Endothelial cell of umbilical vein (primary cell): Measurements from ENCODE around the gene ASAP2. TPM values are rescaled to one million over a fixed set of nuclear protein-coding genes. Genes with fewer than 3 reads are reported as not detected.

Source experiments
- BruUV-seq: library from RNA; stranded (reverse); fragments of 400-500 nt; replicated peaks from 2 replicates; lab custom pipeline; 2021; lab: Mats Ljungman, UMichigan
- CTCF ChIA-PET: fragments of 300-600, 350-600 bp; sonication (Branson Sonifier 250); formaldehyde crosslinking; loops from one replicate; lab custom pipeline; 2021; ENCODE audit warnings: antibody characterized with exemption, inconsistent platforms; lab: Charles Lee
- POLR2A ChIA-PET: fragments of 300-600, 350-600 bp; sonication (Branson Sonifier 250); formaldehyde crosslinking; loops from one replicate; lab custom pipeline; 2021; ENCODE audit warnings: antibody characterized with exemption, inconsistent platforms; lab: Charles Lee
- DNase-seq: peaks from one replicate; pipeline ENCODE4 v3.0.0-alpha.2; 2011; ENCODE audit warnings: low read depth, low spot score
- FAIRE-seq: peaks from 2 replicates; lab custom pipeline; 2011; peaks lifted over from hg19 to GRCh38; lab: Jason Lieb, UNC
- H2AFZ ChIP-seq: 2 replicates; pipeline ENCODE4 v1.6.0; 2012; ENCODE audit warnings: low read depth, low read length, control low read depth, inconsistent platforms
- H3K27ac ChIP-seq: 2 replicates; pipeline ENCODE4 v1.5.1; 2011; ENCODE audit warnings: low read depth, mild to moderate bottlenecking, control low read depth, low read length, moderate library complexity; ENCODE audit not compliant: insufficient read depth
- H3K27me3 ChIP-seq, 2 experiments: 2 replicates each; pipeline versions ENCODE4 v1.6.0 to v1.6.1; 2011; ENCODE audit warnings: low read length in 2 of 2, mixed read lengths in 1 of 2; ENCODE audit not compliant: control insufficient read depth in 2 of 2, insufficient read depth in 2 of 2
- H3K36me3 ChIP-seq, 2 experiments: 2 replicates in 1 of 2; 3 replicates in 1 of 2; pipeline ENCODE4 v1.5.1; 2011; ENCODE audit warnings: low read length in 2 of 2, mild to moderate bottlenecking in 1 of 2, moderate library complexity in 1 of 2; ENCODE audit not compliant: control insufficient read depth in 2 of 2, insufficient read depth in 2 of 2; ENCODE audit errors: extremely low read depth in 1 of 2
- H3K4me1 ChIP-seq: 3 replicates; pipeline ENCODE4 v1.5.1; 2011; ENCODE audit warnings: mild to moderate bottlenecking, low read length; ENCODE audit not compliant: control insufficient read depth, insufficient read depth; ENCODE audit errors: extremely low read depth
- H3K4me2 ChIP-seq: 2 replicates; pipeline ENCODE4 v1.6.1; 2011; ENCODE audit warnings: low read length, control low read depth, mixed read lengths; ENCODE audit not compliant: insufficient read depth
- H3K4me3 ChIP-seq, 3 experiments: fragments of 200-600 bp in 1 of 3; sonication (generic), shearing (Covaris generic) in 1 of 3; replicated peaks in 1 of 3; 2 replicates each; pipeline ENCODE4 v1.5.1; 2011 to 2016; ENCODE audit warnings: control low read depth in 3 of 3, low read length in 3 of 3, mild to moderate bottlenecking in 2 of 3, inconsistent platforms in 1 of 3, low read depth in 1 of 3, moderate library complexity in 1 of 3; ENCODE audit not compliant: insufficient read depth in 1 of 3
- H3K79me2 ChIP-seq: 2 replicates; pipeline ENCODE4 v1.6.0; 2012; ENCODE audit warnings: low read length, inconsistent platforms; ENCODE audit not compliant: control insufficient read depth, insufficient read depth
- H3K9ac ChIP-seq: replicated peaks from 2 replicates; pipeline ENCODE3; 2011; ENCODE audit warnings: low read length, control low read depth; ENCODE audit not compliant: insufficient read depth; ENCODE audit errors: extremely low read depth
- H3K9me1 ChIP-seq: replicated peaks from 3 replicates; pipeline ENCODE4 v1.6.0; 2011; ENCODE audit warnings: mild to moderate bottlenecking, low read length; ENCODE audit not compliant: control insufficient read depth, insufficient read depth; ENCODE audit errors: extremely low read depth
- H3K9me3 ChIP-seq: replicated peaks from 2 replicates; pipeline ENCODE4 v1.5.1; 2012; ENCODE audit warnings: low read length, inconsistent platforms; ENCODE audit not compliant: control insufficient read depth, insufficient read depth
- H4K20me1 ChIP-seq: replicated peaks from 2 replicates; pipeline ENCODE3; 2011; ENCODE audit warnings: mild to moderate bottlenecking, low read length; ENCODE audit not compliant: control insufficient read depth, insufficient read depth; ENCODE audit errors: extremely low read depth
- EZH2 ChIP-seq: IDR thresholded peaks from 2 replicates; pipeline ENCODE4 v1.6.1; 2012; ENCODE audit warnings: borderline replicate concordance, low read depth, mild to moderate bottlenecking, moderate library complexity, low read length, inconsistent platforms; ENCODE audit not compliant: severe bottlenecking
- FOS ChIP-seq: IDR thresholded peaks from 2 replicates; pipeline ENCODE4 v1.6.1; 2011; ENCODE audit warnings: mild to moderate bottlenecking, low read length, moderate library complexity, borderline replicate concordance; ENCODE audit not compliant: insufficient read depth
- GATA2 ChIP-seq: IDR thresholded peaks from 2 replicates; pipeline ENCODE4 v1.7.0; 2011; ENCODE audit warnings: low read depth, mild to moderate bottlenecking, moderate library complexity, mixed read lengths, low read length; ENCODE audit not compliant: insufficient read length, insufficient read depth
- JUN ChIP-seq: IDR thresholded peaks from 2 replicates; pipeline ENCODE4 v1.6.1; 2011; ENCODE audit warnings: borderline replicate concordance, low read depth; ENCODE audit not compliant: insufficient read length, insufficient read depth
- POLR2A ChIP-seq: IDR thresholded peaks from 2 replicates; pipeline ENCODE4 v1.6.1; 2012; ENCODE audit warnings: low read depth, mild to moderate bottlenecking, control low read depth, low read length
- POLR2AphosphoS5 ChIP-seq: IDR thresholded peaks from 2 replicates; pipeline ENCODE4 v1.6.1; 2012; ENCODE audit warnings: low read depth, mild to moderate bottlenecking, control low read depth, low read length, moderate library complexity; ENCODE audit not compliant: insufficient read depth
- dilution Hi-C: fragments of 300-500 bp; cut with MboI; formaldehyde crosslinking; loops from one replicate; pipeline ENCODE4 v1.15.0; 2019; ENCODE audit warnings: low sequenced_read_pairs; ENCODE audit not compliant: extremely low pct_ligation_motif_present
- intact Hi-C: fragments of 100-400 bp; cut with micrococcal nuclease; formaldehyde crosslinking; loops from one replicate; pipeline ENCODE4 v1.10.0; 2022
- polyA plus RNA-seq, 4 experiments: library from polyadenylated mRNA; depleted of rRNA in 3 of 4; stranded (reverse) in 3 of 4; unstranded in 1 of 4; fragments of >200 nt; gene quantifications; 2 replicates each; pipeline versions ENCODE4 v1.2.1 to v1.2.3, GENCODE V29; 2011 to 2012; ENCODE audit warnings: missing spikeins in 1 of 4
- total RNA-seq: library from RNA; stranded (reverse); gene quantifications from 2 replicates; pipeline ENCODE4 v1.2.3, GENCODE V29; 2021
- TF ChIP-seq, protein P1 (sequence below): IDR thresholded peaks from 2 replicates; pipeline ENCODE4 v1.6.1; 2011; ENCODE audit not compliant: insufficient read depth, insufficient read length
- TF ChIP-seq, protein P2 (sequence below), 2 donors: IDR thresholded peaks; 1 replicate in 1 of 2; 2 replicates in 1 of 2; pipeline ENCODE4 v1.5.1; 2011; ENCODE audit warnings: low read length in 2 of 2, mild to moderate bottlenecking in 2 of 2, moderate library complexity in 2 of 2, control low read depth in 1 of 2, inconsistent platforms in 1 of 2, low read depth in 1 of 2; ENCODE audit not compliant: insufficient read depth in 1 of 2; ENCODE audit errors: extremely low read depth in 1 of 2

ASAP2 gene
- total and polyA plus RNA-seq, 2 donors (not counting 3 experiments of a cell fraction or from before 2014, with no cell fraction given), result 31.1 to 79.2 TPM

DNA sequence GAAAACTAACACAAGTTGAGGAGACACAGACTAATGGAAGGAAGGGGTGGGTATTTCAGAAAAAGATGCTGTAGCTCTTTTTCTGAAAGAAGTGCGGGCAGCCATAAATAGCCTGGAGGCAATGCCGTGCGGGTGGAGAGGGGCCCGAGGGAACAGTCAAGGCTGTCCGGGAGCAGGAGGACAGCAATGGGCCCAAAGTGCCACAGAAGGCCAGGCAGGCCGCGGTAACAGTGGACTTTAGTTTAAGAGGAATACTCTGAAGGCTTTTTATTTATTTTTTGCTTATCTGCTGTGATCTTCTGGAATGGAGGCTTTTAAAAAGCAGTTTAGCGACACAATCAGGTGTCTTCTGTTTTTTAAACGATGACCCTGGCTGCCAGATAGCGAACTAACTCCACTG, 213.9 kb downstream of the ASAP2 start:
- TF ChIP-seq POLR2AphosphoS5, result no peak
- TF ChIP-seq POLR2A, result no peak
- no peak for TF ChIP-seq FOS
- TF ChIP-seq JUN, result no peak
- TF ChIP-seq, protein P1, sequence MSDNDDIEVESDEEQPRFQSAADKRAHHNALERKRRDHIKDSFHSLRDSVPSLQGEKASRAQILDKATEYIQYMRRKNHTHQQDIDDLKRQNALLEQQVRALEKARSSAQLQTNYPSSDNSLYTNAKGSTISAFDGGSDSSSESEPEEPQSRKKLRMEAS, result no peak
- TF ChIP-seq EZH2, result no peak
- no peak for TF ChIP-seq GATA2
- TF ChIP-seq, protein P2, sequence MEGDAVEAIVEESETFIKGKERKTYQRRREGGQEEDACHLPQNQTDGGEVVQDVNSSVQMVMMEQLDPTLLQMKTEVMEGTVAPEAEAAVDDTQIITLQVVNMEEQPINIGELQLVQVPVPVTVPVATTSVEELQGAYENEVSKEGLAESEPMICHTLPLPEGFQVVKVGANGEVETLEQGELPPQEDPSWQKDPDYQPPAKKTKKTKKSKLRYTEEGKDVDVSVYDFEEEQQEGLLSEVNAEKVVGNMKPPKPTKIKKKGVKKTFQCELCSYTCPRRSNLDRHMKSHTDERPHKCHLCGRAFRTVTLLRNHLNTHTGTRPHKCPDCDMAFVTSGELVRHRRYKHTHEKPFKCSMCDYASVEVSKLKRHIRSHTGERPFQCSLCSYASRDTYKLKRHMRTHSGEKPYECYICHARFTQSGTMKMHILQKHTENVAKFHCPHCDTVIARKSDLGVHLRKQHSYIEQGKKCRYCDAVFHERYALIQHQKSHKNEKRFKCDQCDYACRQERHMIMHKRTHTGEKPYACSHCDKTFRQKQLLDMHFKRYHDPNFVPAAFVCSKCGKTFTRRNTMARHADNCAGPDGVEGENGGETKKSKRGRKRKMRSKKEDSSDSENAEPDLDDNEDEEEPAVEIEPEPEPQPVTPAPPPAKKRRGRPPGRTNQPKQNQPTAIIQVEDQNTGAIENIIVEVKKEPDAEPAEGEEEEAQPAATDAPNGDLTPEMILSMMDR (IDR thresholded peaks at IDR 0.05; ENCODE audit: extremely low read depth in 1 of 2, insufficient read depth in 1 of 2, low read depth in 1 of 2, low read length in 2 of 2), result no peak
- H4K20me1 ChIP-seq, result no peaks in the 10 kb centered on the region
- no peaks in the 10 kb centered on the region for H3K9me1 ChIP-seq
- FAIRE-seq, result no peak
- intact Hi-C loops, result loop anchor here (5.0 kb wide), 2 partner anchors 183 to 213 kb away; partner anchors contain the start of gene ASAP2
- dilution Hi-C loops, result no loop called here
- peaks cover 16% of the 10 kb centered on the region for H3K4me1 ChIP-seq
- no peak overlapping the region for H2AFZ ChIP-seq
- CTCF ChIA-PET, result no interaction called here
- POLR2A ChIA-PET, result no interaction called here
- H3K27me3 ChIP-seq, result no peaks in the 10 kb centered on the region
- no peak overlapping the region for H3K27ac ChIP-seq
- no peak for DNase-seq
- no peaks in the 10 kb centered on the region for H3K9me3 ChIP-seq
- no peak overlapping the region for H3K4me3 ChIP-seq
- H3K36me3 ChIP-seq, result peaks cover 0 to 3% of the 10 kb centered on the region in 2 experiments
- no peak overlapping the region for H3K4me2 ChIP-seq
- peaks cover 66% of the 10 kb centered on the region for H3K79me2 ChIP-seq
- BruUV-seq, result no TSS peak
- H3K9ac ChIP-seq, result no peak overlapping the region
